ENCODE data around the gene GRIK1.

Gene GRIK1

GRCh38 chr21:29557200-29557599 lies 382.6 kb downstream of the GRIK1 start:
- Histone ChIP-seq H3K4me3 (ENCODE audit: low read depth in 1 of 2, low read length in 2 of 2) (no peak overlapping the region), H2AFZ (ENCODE audit: low read depth, low read length) (no peak overlapping the region), H3K36me3 (ENCODE audit: insufficient read depth, low read length) (no peaks in the 10 kb centered on the region), H3K27me3 (ENCODE audit: insufficient read depth, low read length, poor library complexity) (no peaks in the 10 kb centered on the region), H3K9ac (ENCODE audit: low read depth, low read length) (no peak overlapping the region), H3K4me1 (ENCODE audit: insufficient read depth, low read length) (no peaks in the 10 kb centered on the region), H4K20me1 (ENCODE audit: insufficient read depth, low read length) (no peaks in the 10 kb centered on the region), H3K4me2 (ENCODE audit: insufficient read depth, low read length) (no peak overlapping the region), H3K79me2 (ENCODE audit: insufficient read depth, low read length) (no peaks in the 10 kb centered on the region), H3K27ac (ENCODE audit: low read length) (no peak overlapping the region), H3K9me3 (ENCODE audit: insufficient read depth, low read length, severe bottlenecking) (no peaks in the 10 kb centered on the region)
- DNase-seq (no peak), ATAC-seq (ENCODE audit: insufficient read depth, low read depth) (no peak)
- TF ChIP-seq EZH2 (IDR thresholded peaks at IDR 0.05; ENCODE audit: borderline replicate concordance, low read depth, low read length, severe bottlenecking) (no peak), CTCF (IDR thresholded peaks at IDR 0.05; ENCODE audit: borderline replicate concordance, extremely low read depth, low read length, poor library complexity, severe bottlenecking) (no peak)

- Histone ChIP-seq H3K4me2 (ENCODE audit: insufficient read depth, low read length) (no peak overlapping the region), H3K79me2 (ENCODE audit: insufficient read depth, low read length) (no peaks in the 10 kb centered on the region), H3K27me3 (ENCODE audit: insufficient read depth, low read length, poor library complexity) (no peaks in the 10 kb centered on the region), H2AFZ (ENCODE audit: low read depth, low read length) (no peak overlapping the region), H3K9ac (ENCODE audit: low read depth, low read length) (no peak overlapping the region), H3K4me3 (ENCODE audit: low read depth in 1 of 2, low read length in 2 of 2) (no peak overlapping the region), H3K9me3 (ENCODE audit: insufficient read depth, low read length, severe bottlenecking) (no peaks in the 10 kb centered on the region), H4K20me1 (ENCODE audit: insufficient read depth, low read length) (no peaks in the 10 kb centered on the region), H3K27ac (ENCODE audit: low read length) (no peak overlapping the region), H3K4me1 (ENCODE audit: insufficient read depth, low read length) (no peaks in the 10 kb centered on the region), H3K36me3 (ENCODE audit: insufficient read depth, low read length) (no peaks in the 10 kb centered on the region)
- DNase-seq (no peak), ATAC-seq (ENCODE audit: insufficient read depth, low read depth) (no peak)
- TF ChIP-seq EZH2 (IDR thresholded peaks at IDR 0.05; ENCODE audit: borderline replicate concordance, low read depth, low read length, severe bottlenecking) (no peak), CTCF (IDR thresholded peaks at IDR 0.05; ENCODE audit: borderline replicate concordance, extremely low read depth, low read length, poor library complexity, severe bottlenecking) (no peak)
These were observed 384.2 kb downstream of the GRIK1 start for GRCh38 chr21:29555601-29556000.

- Histone ChIP-seq H3K27ac (ENCODE audit: low read length) (no peak overlapping the region), H2AFZ (ENCODE audit: low read depth, low read length) (no peak overlapping the region), H3K79me2 (ENCODE audit: insufficient read depth, low read length) (no peaks in the 10 kb centered on the region), H3K4me3 (ENCODE audit: low read depth in 1 of 2, low read length in 2 of 2) (no peak overlapping the region), H3K9me3 (ENCODE audit: insufficient read depth, low read length, severe bottlenecking) (no peaks in the 10 kb centered on the region), H3K9ac (ENCODE audit: low read depth, low read length) (no peak overlapping the region), H3K27me3 (ENCODE audit: insufficient read depth, low read length, poor library complexity) (no peaks in the 10 kb centered on the region), H4K20me1 (ENCODE audit: insufficient read depth, low read length) (no peaks in the 10 kb centered on the region), H3K4me1 (ENCODE audit: insufficient read depth, low read length) (no peaks in the 10 kb centered on the region), H3K36me3 (ENCODE audit: insufficient read depth, low read length) (no peaks in the 10 kb centered on the region), H3K4me2 (ENCODE audit: insufficient read depth, low read length) (no peak overlapping the region)
- ATAC-seq (ENCODE audit: insufficient read depth, low read depth) (no peak), DNase-seq (no peak)
- TF ChIP-seq EZH2 (IDR thresholded peaks at IDR 0.05; ENCODE audit: borderline replicate concordance, low read depth, low read length, severe bottlenecking) (no peak), CTCF (IDR thresholded peaks at IDR 0.05; ENCODE audit: borderline replicate concordance, extremely low read depth, low read length, poor library complexity, severe bottlenecking) (no peak)
These were observed 389.6 kb downstream of the GRIK1 start for GRCh38 chr21:29550205-29550604.

GRCh38 chr21:29549614-29550013 lies 390.2 kb downstream of the GRIK1 start:
- ATAC-seq (ENCODE audit: insufficient read depth, low read depth), result no peak
- no peak for DNase-seq
- TF ChIP-seq EZH2 (IDR thresholded peaks at IDR 0.05; ENCODE audit: borderline replicate concordance, low read depth, low read length, severe bottlenecking) (no peak), CTCF (IDR thresholded peaks at IDR 0.05; ENCODE audit: borderline replicate concordance, extremely low read depth, low read length, poor library complexity, severe bottlenecking) (no peak)
- Histone ChIP-seq H3K9me3 (ENCODE audit: insufficient read depth, low read length, severe bottlenecking) (no peaks in the 10 kb centered on the region), H4K20me1 (ENCODE audit: insufficient read depth, low read length) (no peaks in the 10 kb centered on the region), H3K27me3 (ENCODE audit: insufficient read depth, low read length, poor library complexity) (no peaks in the 10 kb centered on the region), H3K4me3 (ENCODE audit: low read depth in 1 of 2, low read length in 2 of 2) (no peak overlapping the region), H3K9ac (ENCODE audit: low read depth, low read length) (no peak overlapping the region), H3K79me2 (ENCODE audit: insufficient read depth, low read length) (no peaks in the 10 kb centered on the region), H3K36me3 (ENCODE audit: insufficient read depth, low read length) (no peaks in the 10 kb centered on the region), H2AFZ (ENCODE audit: low read depth, low read length) (no peak overlapping the region), H3K4me2 (ENCODE audit: insufficient read depth, low read length) (no peak overlapping the region), H3K27ac (ENCODE audit: low read length) (no peak overlapping the region), H3K4me1 (ENCODE audit: insufficient read depth, low read length) (no peaks in the 10 kb centered on the region)
